Prostate gland (tissue), 2 donors: ENCODE data around the gene HSPG2.

Source experiments
- POLR2AphosphoS5 ChIP-seq: sonication (generic); formaldehyde crosslinking; IDR thresholded peaks from one replicate; pipeline ENCODE4 v1.6.1; 2017; ENCODE audit warnings: antibody characterized with exemption
- TF ChIP-seq, protein P1 (sequence below), 4 experiments: fragments of 200-600 bp in 2 of 4; fragments of 450-650 bp in 2 of 4; sonication (generic) in 2 of 4; IDR thresholded peaks; 1 replicate in 3 of 4; 2 replicates in 1 of 4; pipeline ENCODE4 v1.5.1; 2016 to 2019; ENCODE audit warnings: antibody characterized with exemption in 4 of 4, mild to moderate bottlenecking in 2 of 4, moderate library complexity in 2 of 4

- TF ChIP-seq, protein P1, sequence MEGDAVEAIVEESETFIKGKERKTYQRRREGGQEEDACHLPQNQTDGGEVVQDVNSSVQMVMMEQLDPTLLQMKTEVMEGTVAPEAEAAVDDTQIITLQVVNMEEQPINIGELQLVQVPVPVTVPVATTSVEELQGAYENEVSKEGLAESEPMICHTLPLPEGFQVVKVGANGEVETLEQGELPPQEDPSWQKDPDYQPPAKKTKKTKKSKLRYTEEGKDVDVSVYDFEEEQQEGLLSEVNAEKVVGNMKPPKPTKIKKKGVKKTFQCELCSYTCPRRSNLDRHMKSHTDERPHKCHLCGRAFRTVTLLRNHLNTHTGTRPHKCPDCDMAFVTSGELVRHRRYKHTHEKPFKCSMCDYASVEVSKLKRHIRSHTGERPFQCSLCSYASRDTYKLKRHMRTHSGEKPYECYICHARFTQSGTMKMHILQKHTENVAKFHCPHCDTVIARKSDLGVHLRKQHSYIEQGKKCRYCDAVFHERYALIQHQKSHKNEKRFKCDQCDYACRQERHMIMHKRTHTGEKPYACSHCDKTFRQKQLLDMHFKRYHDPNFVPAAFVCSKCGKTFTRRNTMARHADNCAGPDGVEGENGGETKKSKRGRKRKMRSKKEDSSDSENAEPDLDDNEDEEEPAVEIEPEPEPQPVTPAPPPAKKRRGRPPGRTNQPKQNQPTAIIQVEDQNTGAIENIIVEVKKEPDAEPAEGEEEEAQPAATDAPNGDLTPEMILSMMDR (IDR thresholded peaks at IDR 0.05): no peak
- no peak for TF ChIP-seq POLR2AphosphoS5
Observed at GRCh38 chr1:21774835-21775549, 162.1 kb downstream of the HSPG2 start.
